ENCODE results near the gene ACADM.

- TF ChIP-seq SIN3A (IDR thresholded peaks at IDR 0.05; ENCODE audit: borderline replicate concordance, low read depth, low read length) (no peak), EZH2 (conservative IDR thresholded peaks at IDR 0.05; ENCODE audit: low read depth, low read length) (no peak), ARHGAP35 (CRISPR knock-in tag; IDR thresholded peaks at IDR 0.05; ENCODE audit: borderline replicate concordance) (no peak), CTCF (CRISPR knock-in tag; IDR thresholded peaks at IDR 0.05) (no peak), ZNF615 (CRISPR knock-in tag; IDR thresholded peaks at IDR 0.05; ENCODE audit: borderline replicate concordance) (no peak), ZBTB1 (CRISPR knock-in tag; IDR thresholded peaks at IDR 0.05; ENCODE audit: borderline replicate concordance) (no peak)
Measured at GRCh38 chr1:75677443-75677842, 47.1 kb upstream of the ACADM start.
